GM18517 (cell line): Measurements from ENCODE around the gene C6orf89.

Experiments
- ATAC-seq: cut with Tn5 transposase; IDR thresholded peaks from one replicate; pipeline ENCODE4 v1.9.1; 2021; ENCODE audit warnings: mild to moderate bottlenecking, moderate library complexity; ENCODE audit not compliant: unreplicated experiment

The C6orf89 gene

GRCh38 chr6:36852481-36853147, 33.1 kb upstream of the C6orf89 start:
- ATAC-seq = no peak

GRCh38 chr6:36853325-36853724, 32.4 kb upstream of the C6orf89 start:
- ATAC-seq = no peak

GRCh38 chr6:36855750-36856149, 30.0 kb upstream of the C6orf89 start:
- no peak for ATAC-seq

- no peak for ATAC-seq
Observed at GRCh38 chr6:36856277-36856676, 29.5 kb upstream of the C6orf89 start.

DNA sequence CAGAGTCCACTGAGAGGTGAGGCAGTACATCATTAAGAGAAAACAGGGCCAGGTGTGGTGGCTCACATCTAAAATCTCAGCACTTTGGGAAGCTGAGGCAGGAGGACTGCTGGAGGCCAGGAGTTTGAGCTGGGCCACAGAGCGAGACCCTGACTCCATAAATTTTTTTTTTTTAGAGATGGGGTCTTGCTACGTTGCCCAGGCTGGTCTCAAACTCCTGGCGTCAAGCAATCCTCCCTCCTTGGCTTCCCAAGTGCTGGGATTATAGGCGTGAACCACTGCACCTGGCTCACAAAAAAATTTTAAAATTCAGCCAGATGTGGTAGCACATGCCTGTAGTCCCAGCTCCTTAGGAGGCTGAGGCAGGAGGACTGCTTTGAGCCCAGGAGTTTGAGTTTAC, 28.4 kb upstream of the C6orf89 start:
- no peak for ATAC-seq

- no peak for ATAC-seq
Observed at GRCh38 chr6:36858407-36858981, 27.3 kb upstream of the C6orf89 start.

GRCh38 chr6:36860126-36860525, 25.6 kb upstream of the C6orf89 start:
- ATAC-seq = no peak

GRCh38 chr6:36862164-36862847, 23.4 kb upstream of the C6orf89 start:
- ATAC-seq = no peak

GRCh38 chr6:36862848-36863382, 22.8 kb upstream of the C6orf89 start:
- ATAC-seq = no peak

DNA sequence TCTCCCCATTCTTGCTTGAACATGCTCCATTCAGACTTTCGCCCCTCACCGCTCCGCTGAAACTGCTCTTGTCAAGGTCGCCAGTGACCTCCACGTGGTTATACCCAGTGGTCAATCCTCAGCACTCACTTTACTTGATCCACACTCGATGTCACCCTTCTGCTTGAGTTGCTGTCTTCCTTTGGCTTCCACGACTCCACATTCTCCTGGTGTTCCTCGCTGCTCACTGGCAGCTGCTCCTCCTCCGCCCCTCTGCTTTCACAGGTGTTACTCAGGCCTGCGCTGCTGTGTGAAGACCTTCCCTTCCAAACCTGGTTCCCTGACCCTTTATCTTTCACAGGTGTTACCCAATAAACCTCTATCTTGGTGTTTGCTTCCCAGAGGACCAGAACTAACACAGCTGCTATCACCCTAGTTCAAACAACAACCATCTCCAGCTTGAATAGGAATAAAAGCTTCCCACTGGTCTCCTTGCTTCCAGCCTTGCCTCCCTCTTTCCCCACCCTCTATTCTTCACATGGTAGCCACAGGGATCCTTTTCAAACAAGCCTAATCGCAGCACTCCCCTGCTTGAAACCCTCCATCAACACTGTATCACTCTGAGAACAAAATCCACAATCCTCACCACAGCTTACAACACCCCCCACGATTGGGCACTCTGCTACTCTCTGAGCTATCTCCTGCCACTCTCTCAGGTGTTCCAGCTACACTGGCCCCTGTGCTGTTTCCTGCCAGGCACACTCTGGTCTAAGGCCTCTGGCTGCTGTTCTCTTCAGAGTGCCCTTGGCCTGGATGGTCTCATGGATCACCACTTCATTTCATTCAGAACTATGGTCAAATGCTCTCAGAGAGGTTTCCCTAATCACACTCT, 21.8 kb upstream of the C6orf89 start:
- ATAC-seq = no peak

GRCh38 chr6:36865835-36866234, 19.9 kb upstream of the C6orf89 start:
- ATAC-seq = no peak

GRCh38 chr6:36867471-36868224, 18.1 kb upstream of the C6orf89 start:
- ATAC-seq = no peak

- ATAC-seq = no peak
Observed at GRCh38 chr6:36871686-36872085, 14.1 kb upstream of the C6orf89 start.

GRCh38 chr6:36873115-36873514, 12.6 kb upstream of the C6orf89 start:
- ATAC-seq = no peak

DNA sequence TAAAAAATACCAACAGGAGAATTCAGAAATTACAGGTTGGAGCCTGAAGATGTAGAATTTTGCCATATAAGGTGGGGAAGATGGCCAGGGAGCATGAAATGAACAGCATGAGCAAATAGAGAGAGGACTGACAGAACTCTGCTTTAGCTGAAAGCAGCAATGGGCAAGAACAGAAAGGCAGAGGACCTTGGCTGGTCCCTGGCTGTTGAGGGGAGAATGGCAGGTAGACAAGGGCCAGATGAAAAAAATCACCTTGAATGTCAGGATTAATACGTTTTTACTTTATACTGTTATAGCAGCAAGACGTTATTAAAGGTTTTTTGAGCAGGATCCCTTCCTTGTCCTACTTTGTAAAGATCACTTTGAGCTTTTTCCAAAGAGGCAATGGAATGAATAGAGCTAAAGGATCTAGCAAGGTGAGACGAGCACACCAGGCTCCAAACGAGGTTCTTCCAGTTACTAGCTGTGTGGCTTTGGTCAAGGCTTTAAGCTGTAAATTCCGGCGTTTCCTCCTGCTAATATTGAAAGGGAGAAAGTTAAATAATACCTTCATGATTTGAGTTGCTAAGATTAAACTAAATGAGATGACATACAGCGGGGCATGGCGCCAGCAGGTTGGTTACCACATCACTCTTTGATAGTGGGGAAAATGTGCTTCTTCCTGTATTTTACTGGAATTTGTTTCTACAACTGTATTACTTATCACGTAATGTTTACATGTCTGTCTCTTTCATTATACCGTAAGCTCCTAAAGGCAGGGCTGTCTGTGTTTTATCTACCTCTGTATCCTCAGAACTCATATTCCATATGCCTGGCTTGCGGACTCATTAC, 11.9 kb upstream of the C6orf89 start:
- no peak for ATAC-seq

DNA sequence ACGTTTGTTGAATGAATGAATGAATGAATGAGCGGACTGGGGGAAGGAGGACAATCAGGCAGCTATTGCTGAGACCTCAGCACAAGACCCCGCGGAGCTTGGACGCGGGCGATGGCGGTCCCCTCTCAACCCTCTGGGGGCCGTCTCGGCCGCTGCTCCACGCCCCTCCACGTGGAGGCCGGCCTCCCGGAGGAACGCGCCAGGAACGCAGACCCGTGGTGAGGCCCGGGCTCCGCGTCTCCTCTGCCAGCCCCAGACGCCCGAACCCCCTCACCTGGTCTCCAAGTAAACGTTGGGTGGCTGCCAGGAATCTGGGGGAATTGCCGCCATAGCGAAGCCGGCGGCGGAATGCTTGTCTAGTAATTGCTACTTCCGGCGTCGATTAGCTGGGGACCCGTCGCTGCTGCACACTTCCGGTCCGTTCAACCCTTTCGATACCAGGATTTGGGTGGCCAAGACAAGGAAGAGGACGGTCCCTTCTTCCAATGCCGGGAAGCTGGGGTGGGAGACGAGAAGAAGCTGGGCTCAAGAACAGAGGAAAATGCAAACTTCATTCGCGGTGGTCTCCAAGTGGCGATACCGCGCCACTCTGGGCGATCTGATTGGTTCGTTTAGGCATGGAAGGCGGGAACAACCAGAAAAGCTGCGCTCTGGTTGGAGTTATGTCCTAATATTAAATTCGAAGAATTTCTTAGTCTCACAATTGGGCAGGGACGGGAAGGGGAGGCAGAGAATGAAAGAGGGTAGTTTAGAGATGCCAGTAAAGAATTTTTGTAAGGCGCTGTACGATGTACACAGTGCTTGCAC, 11.1 kb upstream of the C6orf89 start, which contains the start of gene PPIL1:
Gene PPIL1 (minus strand): TSS at position 361 of the 807 bp plus-strand sequence. CDS start 31 bp downstream, at position 330.
- ATAC-seq = peak; percentile 74

- ATAC-seq = peak; percentile 9
Observed at GRCh38 chr6:36875250-36875633, 10.5 kb upstream of the C6orf89 start.

DNA sequence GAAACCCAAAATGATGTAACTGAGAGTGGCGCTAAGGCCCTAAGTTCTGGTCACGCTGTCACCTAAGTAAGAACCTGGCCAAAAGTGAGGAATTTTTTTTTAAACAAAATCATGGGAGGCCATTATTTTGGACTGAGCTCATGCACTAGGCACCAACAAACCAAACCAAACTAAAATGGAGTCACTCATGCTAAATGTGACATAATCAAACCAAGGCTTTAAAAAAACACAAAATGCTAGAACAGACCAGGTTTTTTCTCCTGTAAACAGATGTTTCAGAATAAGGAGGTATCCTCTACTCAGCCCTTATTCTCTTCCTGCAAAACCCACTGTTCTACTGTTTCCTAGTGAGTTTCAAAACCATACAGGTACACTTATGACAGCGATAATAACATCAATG, 1.1 kb upstream of the C6orf89 start:
- ATAC-seq = no peak
